Measurements from ENCODE around the gene RASAL2. TPM values are rescaled to one million over a fixed set of nuclear protein-coding genes. Genes with fewer than 3 reads are reported as not detected.

Gene RASAL2
- total and polyA plus RNA-seq, 2 of the 4 experiments (the other 2 are of a cell fraction) = 13.1 to 20.6 TPM

- no peak overlapping the region for H3K56ac ChIP-seq (ENCODE audit: extremely low read depth, insufficient read depth, low read length)
- dilution Hi-C loops (cut with HindIII; ENCODE audit: low sequenced_read_pairs, unreplicated experiment) (no loop called here), in situ Hi-C loops (cut with MboI; ENCODE audit: low sequenced_read_pairs) (no loop called here), intact Hi-C loops (cut with micrococcal nuclease) (loop anchor here (5.0 kb wide), 1 partner anchor 36 kb away; the partner anchor contains the start of gene RASAL2)
- H4K5ac ChIP-seq (ENCODE audit: low read depth, low read length) = no peak overlapping the region
- ChIA-PET POLR2A (ENCODE audit: unreplicated experiment) (no interaction called here), CTCF (interaction anchor here (0.6 to 1.0 kb wide), 4 partner anchors 9 to 227 kb away, joined by 3 to 6 read pairs (median 3); no protein-coding TSS in a partner anchor)
- WGBS, 2 experiments (ENCODE audit: extremely low coverage in 2 of 2, insufficient read length in 1 of 2) = 67% methylated on average over 3 of the region's 8 CpGs; no CpG with 5 or more reads in 1 of the 2 experiments
- no peaks in the 10 kb centered on the region for H3K27me3 ChIP-seq (ENCODE audit: control insufficient read depth, insufficient read depth, low read length)
- ATAC-seq (ENCODE audit: low read depth) (peak; percentile 44; the same call in 1 of the 2 replicates), DNase-seq (peak; percentile 25)
- no peaks in the 10 kb centered on the region for H4K20me1 ChIP-seq (ENCODE audit: insufficient read depth, low read length)
- H3K14ac ChIP-seq (replicated peaks; ENCODE audit: low read depth, low read length) = peak overlapping the region; percentile 81
- no peak overlapping the region for H3K4me3 ChIP-seq (ENCODE audit: insufficient read depth, low read depth, low read length)
- peak overlapping the region; percentile 33; the same call in 1 of the 3 replicates for H2BK15ac ChIP-seq (ENCODE audit: low read depth, low read length)
- no peak overlapping the region for H2BK5ac ChIP-seq (ENCODE audit: low read depth, low read length, poor library complexity, severe bottlenecking)
- TF ChIP-seq FOS (IDR thresholded peaks at IDR 0.05; ENCODE audit: low read depth, low read length) (no peak), CTCF (conservative IDR thresholded peaks at IDR 0.05; ENCODE audit: low read depth, low read length) (0 out of 2 replicates have a peak, but pooled peaks have one; percentile 8)
- no peaks in the 10 kb centered on the region for H3K79me1 ChIP-seq (ENCODE audit: low read depth in 1 of 2, low read length in 2 of 2)
- H4K91ac ChIP-seq (ENCODE audit: insufficient read depth, low read depth, low read length) = peak overlapping the region; percentile 50; the same call in 1 of the 2 replicates
- H2BK20ac ChIP-seq (ENCODE audit: low read depth, low read length) = peak overlapping the region; percentile 75; the same call in 1 of the 2 replicates
- no peak overlapping the region for H3K9ac ChIP-seq (ENCODE audit: low read depth, low read length)
- H3K4me1 ChIP-seq (ENCODE audit: control insufficient read depth, insufficient read depth, low read length) = peaks cover 15% of the 10 kb centered on the region
- peaks cover 19% of the 10 kb centered on the region for H3K9me1 ChIP-seq (ENCODE audit: insufficient read depth, low read length)
- peak overlapping the region; percentile 60; the same call in 1 of the 2 replicates for H3K23ac ChIP-seq (ENCODE audit: low read depth, low read length)
- no TSS peak for BruUV-seq (replicated peaks)
- no peaks in the 10 kb centered on the region for H3K9me3 ChIP-seq (ENCODE audit: control insufficient read depth, insufficient read depth, low read length)
- peak overlapping the region in 1 of 2 experiments; percentile 82; a peak in 3 of 4 replicates for H4K8ac ChIP-seq (ENCODE audit: low read depth in 2 of 2, low read length in 2 of 2)
- H2AK9ac ChIP-seq (replicated peaks; ENCODE audit: low read depth, low read length, poor library complexity) = peak overlapping the region; percentile 20
- H3K18ac ChIP-seq (ENCODE audit: low read depth, low read length) = peak overlapping the region; percentile 12; the same call in 1 of the 2 replicates
- H2AK5ac ChIP-seq (ENCODE audit: low read depth, low read length) = peak overlapping the region; percentile 37
- H3K36me3 ChIP-seq (ENCODE audit: control insufficient read depth, insufficient read depth, low read length) = no peaks in the 10 kb centered on the region
- H3K4me2 ChIP-seq (ENCODE audit: low read depth, low read length) = no peak overlapping the region
- H3K4ac ChIP-seq (ENCODE audit: low read depth, low read length) = peak overlapping the region; percentile 69
- H2AFZ ChIP-seq (replicated peaks; ENCODE audit: low read length, poor library complexity) = peak overlapping the region; percentile 74
- H3K27ac ChIP-seq (ENCODE audit: insufficient read depth, low read length) = no peak overlapping the region
- peak overlapping the region; percentile 39 for H2BK120ac ChIP-seq (ENCODE audit: low read depth, low read length)
Measured at GRCh38 chr1:178055779-178056471, 38.0 kb upstream of the RASAL2 start.
